B cell (primary cell): ENCODE results near the gene LTC4S.

Experiments used
- EZH2 ChIP-seq: IDR thresholded peaks from 2 replicates; pipeline ENCODE4 v1.6.1; 2012; ENCODE audit warnings: borderline replicate concordance, low read depth, mild to moderate bottlenecking, moderate library complexity, low read length; ENCODE audit not compliant: insufficient read depth, poor library complexity, severe bottlenecking
- TF ChIP-seq, protein P1 (sequence below): fragments of 200-600 bp; IDR thresholded peaks from one replicate; pipeline ENCODE4 v1.8.0; 2022; ENCODE audit warnings: antibody characterized with exemption, mild to moderate bottlenecking

DNA sequence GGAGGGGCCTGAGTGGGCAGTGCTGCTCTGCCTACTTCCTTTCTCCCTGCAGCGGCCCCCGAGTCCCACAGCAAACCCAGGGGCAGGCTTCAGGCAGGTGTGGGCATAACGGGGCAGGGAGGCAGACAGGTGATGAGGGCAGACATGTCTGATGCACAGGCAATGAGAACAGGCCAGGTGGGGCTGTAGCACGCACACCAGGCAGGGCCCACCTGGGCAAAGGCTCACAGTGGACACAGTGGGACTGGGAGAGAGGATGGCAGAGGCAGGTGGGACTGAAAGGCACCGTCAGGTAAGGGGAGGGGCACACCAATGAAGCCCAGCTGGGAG is 5.8 kb downstream of the LTC4S start:
- TF ChIP-seq, protein P1, sequence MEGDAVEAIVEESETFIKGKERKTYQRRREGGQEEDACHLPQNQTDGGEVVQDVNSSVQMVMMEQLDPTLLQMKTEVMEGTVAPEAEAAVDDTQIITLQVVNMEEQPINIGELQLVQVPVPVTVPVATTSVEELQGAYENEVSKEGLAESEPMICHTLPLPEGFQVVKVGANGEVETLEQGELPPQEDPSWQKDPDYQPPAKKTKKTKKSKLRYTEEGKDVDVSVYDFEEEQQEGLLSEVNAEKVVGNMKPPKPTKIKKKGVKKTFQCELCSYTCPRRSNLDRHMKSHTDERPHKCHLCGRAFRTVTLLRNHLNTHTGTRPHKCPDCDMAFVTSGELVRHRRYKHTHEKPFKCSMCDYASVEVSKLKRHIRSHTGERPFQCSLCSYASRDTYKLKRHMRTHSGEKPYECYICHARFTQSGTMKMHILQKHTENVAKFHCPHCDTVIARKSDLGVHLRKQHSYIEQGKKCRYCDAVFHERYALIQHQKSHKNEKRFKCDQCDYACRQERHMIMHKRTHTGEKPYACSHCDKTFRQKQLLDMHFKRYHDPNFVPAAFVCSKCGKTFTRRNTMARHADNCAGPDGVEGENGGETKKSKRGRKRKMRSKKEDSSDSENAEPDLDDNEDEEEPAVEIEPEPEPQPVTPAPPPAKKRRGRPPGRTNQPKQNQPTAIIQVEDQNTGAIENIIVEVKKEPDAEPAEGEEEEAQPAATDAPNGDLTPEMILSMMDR, result no peak
- TF ChIP-seq EZH2, result no peak
